K562 (cell line): Measurements from ENCODE around the gene VPS41. TPM values are rescaled to one million over a fixed set of nuclear protein-coding genes. Genes with fewer than 3 reads are reported as not detected.

Experiments
- ATAC-seq: fragments of 200-7000 bp; cut with Tn5 transposase; 3 replicates; pipeline ENCODE4 v1.9.1; 2020; ENCODE audit warnings: moderate library complexity
- BruUV-seq: library from RNA; stranded (reverse); fragments of 400-500 nt; replicated peaks from 2 replicates; lab custom pipeline; 2021; lab: Mats Ljungman, UMichigan
- CTCF ChIA-PET: fragments of 300-600 bp; formaldehyde crosslinking; extraction: SDS; loops from one replicate; lab custom pipeline; 2021; ENCODE audit warnings: low intra/inter-chr PET ratio; lab: Yijun Ruan, JAX
- POLR2A ChIA-PET: fragments of 300-600, 350-650 bp; sonication (Branson Sonifier 250); formaldehyde crosslinking; extraction: SDS; loops from one replicate; lab custom pipeline; 2021; ENCODE audit warnings: antibody characterized with exemption, inconsistent platforms; lab: Yijun Ruan, JAX
- DNase-seq, 4 experiments: peaks; one replicate each; pipeline versions ENCODE4 v3.0.0 to v3.0.0-alpha.2; 2011 to 2018; ENCODE audit warnings: low spot score in 3 of 4, mixed read lengths in 3 of 4; ENCODE audit errors: extremely low read depth in 1 of 4
- FAIRE-seq: peaks from 2 replicates; lab custom pipeline; 2011; peaks lifted over from hg19 to GRCh38; lab: Jason Lieb, UNC
- H2AFZ ChIP-seq: 2 replicates; pipeline ENCODE4 v1.6.0; 2011; ENCODE audit warnings: low read depth, low read length, control low read depth, inconsistent platforms
- H3K27ac ChIP-seq: fragments of 200-600 bp; 3 replicates; pipeline ENCODE4 v1.8.0; 2011; ENCODE audit warnings: low read depth, mild to moderate bottlenecking, control low read depth, inconsistent platforms, low read length, moderate library complexity, mixed read lengths; ENCODE audit errors: extremely low read depth
- H3K27me3 ChIP-seq, 2 experiments: fragments of 300-600 bp in 1 of 2; 2 replicates in 1 of 2; 3 replicates in 1 of 2; pipeline versions ENCODE4 v1.6.0 to v1.8.0; 2011; ENCODE audit warnings: inconsistent platforms in 2 of 2, low read length in 2 of 2, mild to moderate bottlenecking in 1 of 2, mixed read lengths in 1 of 2, moderate library complexity in 1 of 2; ENCODE audit not compliant: control insufficient read depth in 2 of 2, insufficient read depth in 2 of 2
- H3K36me3 ChIP-seq: fragments of 300-600 bp; 3 replicates; pipeline ENCODE4 v1.8.0; 2011; ENCODE audit warnings: mild to moderate bottlenecking, low read length, inconsistent platforms; ENCODE audit not compliant: control insufficient read depth, insufficient read depth
- H3K4me1 ChIP-seq, 2 experiments: fragments of 200-600 bp in 1 of 2; replicated peaks in 1 of 2; 2 replicates in 1 of 2; 3 replicates in 1 of 2; pipeline versions ENCODE4 v1.5.1 to v1.8.0; 2011; ENCODE audit warnings: inconsistent platforms in 2 of 2, low read length in 2 of 2, mild to moderate bottlenecking in 1 of 2, mixed read lengths in 1 of 2, moderate library complexity in 1 of 2; ENCODE audit not compliant: control insufficient read depth in 2 of 2, insufficient read depth in 2 of 2
- H3K4me2 ChIP-seq: 2 replicates; pipeline ENCODE4 v1.6.1; 2011; ENCODE audit warnings: low read length, control low read depth, inconsistent platforms, mixed read lengths; ENCODE audit not compliant: insufficient read depth
- H3K4me3 ChIP-seq: fragments of 200-600 bp; sonication (generic), shearing (Covaris generic); 2 replicates; pipeline ENCODE4 v1.5.1; 2016; ENCODE audit warnings: control low read depth, inconsistent platforms
- H3K79me2 ChIP-seq: fragments of 200-600 bp; 3 replicates; pipeline ENCODE4 v1.8.0; 2011; ENCODE audit warnings: low read length, inconsistent platforms; ENCODE audit not compliant: control insufficient read depth, insufficient read depth
- H3K9ac ChIP-seq, 2 experiments: 2 replicates each; pipeline versions ENCODE4 v1.6.0 to v1.6.1; 2011; ENCODE audit warnings: low read depth in 2 of 2, low read length in 2 of 2, control low read depth in 1 of 2, inconsistent platforms in 1 of 2, mild to moderate bottlenecking in 1 of 2, mixed read lengths in 1 of 2; ENCODE audit not compliant: insufficient read depth in 1 of 2
- H3K9me1 ChIP-seq: one replicate; pipeline ENCODE4 v1.6.0; 2011; ENCODE audit warnings: inconsistent platforms, mild to moderate bottlenecking, low read length, moderate library complexity; ENCODE audit not compliant: control insufficient read depth, insufficient read depth
- H3K9me3 ChIP-seq: replicated peaks from 2 replicates; pipeline ENCODE4 v1.5.1; 2011; ENCODE audit warnings: low read depth, low read length, inconsistent platforms; ENCODE audit not compliant: control insufficient read depth, insufficient read depth
- H4K20me1 ChIP-seq: replicated peaks from 2 replicates; pipeline ENCODE4 v1.6.1; 2011; ENCODE audit warnings: low read length, inconsistent platforms, mixed read lengths; ENCODE audit not compliant: control insufficient read depth, insufficient read depth
- IRF2 ChIP-seq: sonication (generic); formaldehyde crosslinking; IDR thresholded peaks from 2 replicates; pipeline ENCODE4 v1.8.1; 2022; ENCODE audit warnings: mild to moderate bottlenecking, missing genetic modification reagents
- MYC ChIP-seq, 2 experiments: fragments of 250-450 bp in 1 of 2; sonication (Bioruptor Pico) in 1 of 2; IDR thresholded peaks; 2 replicates each; pipeline versions ENCODE4 v1.5.1 to v1.6.1; 2012 to 2021; ENCODE audit warnings: low read depth in 2 of 2, borderline replicate concordance in 1 of 2, improper control_type of control experiment in 1 of 2, low read length in 1 of 2, mild to moderate bottlenecking in 1 of 2, moderate library complexity in 1 of 2
- NFE2L1 ChIP-seq: fragments of 450-650 bp; IDR thresholded peaks from 2 replicates; pipeline ENCODE4 v1.6.1; 2016; ENCODE audit warnings: missing genetic modification characterization, low read depth, mild to moderate bottlenecking, missing compliant biosample characterization, moderate library complexity, borderline replicate concordance
- RAD51 ChIP-seq: fragments of 450-650 bp; IDR thresholded peaks from 2 replicates; pipeline ENCODE4 v1.7.1; 2016; ENCODE audit warnings: low read depth, mild to moderate bottlenecking, borderline replicate concordance
- SUPT5H ChIP-seq: fragments of 450-650 bp; IDR thresholded peaks from 2 replicates; pipeline ENCODE4 v1.6.1; 2016
- TCF3 ChIP-seq: sonication (generic); formaldehyde crosslinking; IDR thresholded peaks from 2 replicates; pipeline ENCODE4 v1.4.0; 2020; ENCODE audit warnings: mild to moderate bottlenecking, missing genetic modification reagents
- UBTF ChIP-seq, 2 experiments: IDR thresholded peaks; 2 replicates each; pipeline ENCODE4 v1.6.1; 2012; ENCODE audit warnings: improper control_type of control experiment in 2 of 2, low read depth in 2 of 2, low read length in 2 of 2, borderline replicate concordance in 1 of 2
- XRCC5 ChIP-seq: fragments of 200-400 bp; formaldehyde crosslinking; IDR thresholded peaks from 2 replicates; pipeline ENCODE4 v1.6.1; 2017; ENCODE audit warnings: low read depth, mild to moderate bottlenecking, low read length
- ZNF384 ChIP-seq: IDR thresholded peaks from 2 replicates; pipeline ENCODE4 v1.6.1; 2012; ENCODE audit warnings: low read depth, low read length, improper control_type of control experiment
- ZNF609 ChIP-seq: sonication (generic); formaldehyde crosslinking; IDR thresholded peaks from 2 replicates; pipeline ENCODE4 v1.8.1; 2023; ENCODE audit warnings: missing genetic modification reagents, mild to moderate bottlenecking, borderline replicate concordance
- ZNF780A ChIP-seq: fragments of 250-450 bp; sonication (Bioruptor Pico); IDR thresholded peaks from 2 replicates; pipeline ENCODE4 v1.5.0; 2021; ENCODE audit warnings: mild to moderate bottlenecking
- WGBS: fragments of 100-300 bp; shearing (Covaris generic); methylation state at CpG from one replicate; pipeline ENCODE4 v1.1.6; 2016; ENCODE audit warnings: low coverage, mixed read lengths; ENCODE audit not compliant: insufficient coverage; ENCODE audit errors: missing lambda C conversion rate; 5-methylcytosine and 5-hydroxymethylcytosine counted together
- in situ Hi-C: fragments of 300-500 bp; cut with MboI; formaldehyde crosslinking; loops from 4 replicates; pipeline ENCODE4 v1.15.0; 2018; ENCODE audit warnings: inconsistent platforms, mixed read lengths
- intact Hi-C: fragments of 100-400 bp; cut with micrococcal nuclease; formaldehyde crosslinking; loops from 2 replicates; pipeline ENCODE4 v1.14.2; 2022
- polyA plus RNA-seq, 8 experiments: library from polyadenylated mRNA; depleted of rRNA in 4 of 8; stranded (reverse) in 5 of 8; unstranded in 3 of 8; fragments of >200 nt; fragmentation: Nextera tagmentation in 2 of 8; fragmentation: Illumina TruSeq in 1 of 8; extraction: Ambion mirVana in 2 of 8; extraction: Trizol in 1 of 8; gene quantifications; 2 replicates each; pipeline versions ENCODE4 v1.2.1 to v1.2.3, GENCODE V29; 2011 to 2014; ENCODE audit warnings: inconsistent platforms in 1 of 8, missing spikeins in 1 of 8
- total RNA-seq, 7 experiments: library from RNA; depleted of rRNA in 6 of 7; stranded (reverse); fragments of >200 nt in 6 of 7; fragmentation: Illumina TruSeq in 2 of 7; extraction: Trizol in 2 of 7; gene quantifications; 2 replicates each; pipeline versions ENCODE4 v1.2.1 to v1.2.3, GENCODE V29; 2011 to 2021; ENCODE audit warnings: low replicate concordance in 1 of 7

VPS41 gene
- total and polyA plus RNA-seq, 9 of the 15 experiments (the other 6 are each of a cell fraction or from before 2014, with no cell fraction given) = 17.7 to 46.8 (median 32.1) TPM

- POLR2A ChIA-PET = interaction anchor here (0.9 kb wide), 1 partner anchor 44 kb away, joined by 4 read pairs; the partner anchor contains the start of gene AMPH
- no peaks in the 10 kb centered on the region for H3K4me1 ChIP-seq
- H3K79me2 ChIP-seq = no peaks in the 10 kb centered on the region
- DNase-seq (no peak), ATAC-seq (no peak), FAIRE-seq (no peak)
- H3K36me3 ChIP-seq = no peaks in the 10 kb centered on the region
- H4K20me1 ChIP-seq = peaks cover 3% of the 10 kb centered on the region; the same call in 1 of the 2 replicates
- CTCF ChIA-PET = interaction anchor here (1.1 kb wide), 1 partner anchor 1467 kb away, joined by 3 read pairs; no protein-coding TSS in a partner anchor
- H3K27ac ChIP-seq = no peak overlapping the region
- H3K27me3 ChIP-seq = peaks cover 0 to 17% of the 10 kb centered on the region in 2 experiments; a peak in 3 of 5 replicates
- no peak overlapping the region for H2AFZ ChIP-seq
- H3K9ac ChIP-seq = no peak overlapping the region
- intact Hi-C loops = no loop called here
- no peak overlapping the region for H3K4me2 ChIP-seq
- 0% methylated on average over 8 of the region's 8 CpGs for WGBS
- no peaks in the 10 kb centered on the region for H3K9me1 ChIP-seq
- BruUV-seq = no TSS peak
- no peaks in the 10 kb centered on the region for H3K9me3 ChIP-seq
- H3K4me3 ChIP-seq = no peak overlapping the region
- in situ Hi-C loops = no loop called here
- TF ChIP-seq RAD51 (no peak), ZNF780A (CRISPR knock-in tag) (no peak), NFE2L1 (tag) (no peak), UBTF (IDR thresholded peaks at IDR 0.05; ENCODE audit: borderline replicate concordance in 1 of 2, low read depth in 2 of 2, low read length in 2 of 2) (no peak), MYC (IDR thresholded peaks at IDR 0.05; ENCODE audit: low read depth, low read length) (no peak), MYC (CRISPR knock-in tag; IDR thresholded peaks at IDR 0.05; ENCODE audit: borderline replicate concordance, low read depth) (no peak), IRF2 (CRISPR knock-in tag) (no peak), XRCC5 (no peak), ZNF609 (CRISPR knock-in tag) (no peak), TCF3 (no peak), SUPT5H (no peak), ZNF384 (no peak)
Observed at GRCh38 chr7:38675494-38676106, 233.4 kb downstream of the VPS41 start.
